IPS DF 6.9 (cell line): ENCODE measurements around the gene EFNA3.

Experiments
- DNase-seq: peaks from one replicate; pipeline ENCODE4 v3.0.0-alpha.2; 2013; ENCODE audit warnings: low read depth, low spot score
- H3K27ac ChIP-seq: one replicate; pipeline ENCODE4 v1.5.1; 2013; ENCODE audit warnings: low read length, control low read depth
- H3K27me3 ChIP-seq: 2 replicates; pipeline ENCODE4 v1.6.1; 2013; ENCODE audit warnings: mild to moderate bottlenecking, low read length; ENCODE audit not compliant: control insufficient read depth, insufficient read depth
- H3K36me3 ChIP-seq: 2 replicates; pipeline ENCODE4 v1.6.1; 2013; ENCODE audit warnings: low read length; ENCODE audit not compliant: control insufficient read depth, insufficient read depth
- H3K4me1 ChIP-seq: 2 replicates; pipeline ENCODE4 v1.6.1; 2013; ENCODE audit warnings: low read length; ENCODE audit not compliant: control insufficient read depth, insufficient read depth
- H3K4me3 ChIP-seq: 2 replicates; pipeline ENCODE4 v1.5.1; 2013; ENCODE audit warnings: mild to moderate bottlenecking, low read length
- H3K9me3 ChIP-seq: 2 replicates; pipeline ENCODE4 v1.6.1; 2013; ENCODE audit warnings: low read length, inconsistent platforms; ENCODE audit not compliant: control insufficient read depth, insufficient read depth
- WGBS: extraction: QIAGEN DNeasy Blood & Tissue Kit; methylation state at CpG from one replicate; pipeline ENCODE4 v1.1.7; 2013; ENCODE audit warnings: mixed read lengths, missing lambda C conversion rate; ENCODE audit not compliant: insufficient read length, insufficient coverage; 5-methylcytosine and 5-hydroxymethylcytosine counted together

The EFNA3 gene

GRCh38 chr1:155125511-155125945 is 46.9 kb downstream of the EFNA3 start:
- Histone ChIP-seq H3K36me3 (no peaks in the 10 kb centered on the region), H3K27me3 (peaks cover 28% of the 10 kb centered on the region), H3K4me3 (no peak overlapping the region), H3K9me3 (no peaks in the 10 kb centered on the region), H3K27ac (no peak overlapping the region), H3K4me1 (peaks cover 25% of the 10 kb centered on the region)
- no peak for DNase-seq
- WGBS: no CpG with 5 or more reads among the region's 11 CpGs

DNA sequence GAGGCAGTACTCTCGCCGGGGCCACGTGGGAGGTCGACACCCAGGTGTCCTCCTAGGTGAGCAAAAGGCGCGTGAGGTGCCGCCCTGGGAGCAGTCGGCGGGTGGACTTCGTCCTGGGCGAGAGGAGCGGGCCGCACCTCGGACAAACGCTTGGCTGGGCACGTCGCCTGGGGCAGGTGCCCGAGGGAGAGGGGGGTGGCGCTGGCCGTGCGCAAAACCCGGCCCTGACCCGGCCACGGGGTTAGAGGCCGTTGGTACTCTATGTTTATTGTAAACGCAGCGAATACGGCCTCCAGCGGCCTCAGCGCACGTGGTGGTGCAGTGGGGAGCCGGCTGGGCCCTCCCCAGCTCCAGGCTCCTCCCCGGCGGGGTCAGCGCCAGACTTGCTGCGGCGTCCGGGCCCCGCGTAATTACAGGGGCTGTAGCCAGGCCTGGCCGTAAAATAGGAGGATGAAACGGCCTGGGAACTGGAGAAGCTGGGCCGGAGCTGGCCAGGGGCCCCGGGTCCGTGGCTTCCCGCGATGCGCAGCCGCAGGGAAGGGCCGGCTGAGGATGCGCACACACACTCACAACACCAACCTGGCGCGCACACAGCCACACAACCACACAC is 47.4 kb downstream of the EFNA3 start:
- H3K4me1 ChIP-seq: peaks cover 25% of the 10 kb centered on the region
- no peak overlapping the region for H3K27ac ChIP-seq
- no peak for DNase-seq
- H3K27me3 ChIP-seq: peaks cover 28% of the 10 kb centered on the region
- no CpG with 5 or more reads among the region's 53 CpGs for WGBS
- H3K4me3 ChIP-seq: peak overlapping the region; percentile 46; the same call in 1 of the 2 replicates
- no peaks in the 10 kb centered on the region for H3K9me3 ChIP-seq
- no peaks in the 10 kb centered on the region for H3K36me3 ChIP-seq

DNA sequence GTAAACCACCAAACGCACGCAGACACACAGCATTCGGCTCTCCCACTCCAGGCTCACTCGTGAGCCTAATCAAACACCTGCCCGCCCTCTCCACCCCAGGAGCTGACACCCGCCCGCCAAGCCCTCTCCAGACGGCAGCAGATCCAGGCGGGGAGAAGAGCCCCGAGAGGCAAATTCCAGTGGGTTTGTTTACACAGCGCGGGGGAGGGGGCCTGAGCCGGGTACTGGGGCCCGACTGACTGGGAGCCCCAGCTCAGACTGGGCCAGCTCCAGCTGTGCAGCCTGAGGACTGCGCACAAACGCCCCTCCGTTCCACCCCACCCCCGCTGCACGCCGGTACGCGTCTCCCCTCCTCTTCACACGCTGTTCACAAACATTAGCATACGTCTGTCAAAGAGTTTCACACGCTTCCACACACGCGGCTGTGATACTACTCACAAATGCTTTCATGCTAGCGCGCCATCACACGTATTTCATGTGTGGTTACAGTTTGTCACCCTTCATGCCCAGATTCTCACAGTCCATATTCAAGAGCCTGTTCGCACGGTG is 48.0 kb downstream of the EFNA3 start:
- no peak for DNase-seq
- H3K27me3 ChIP-seq: peaks cover 28% of the 10 kb centered on the region

GRCh38 chr1:155127105-155127966 is 48.7 kb downstream of the EFNA3 start, which contains the start of gene EFNA1:
EFNA1 (plus strand) TSS chr1:155127876; CDS start chr1:155127978, 102 bp downstream.
- H3K27ac ChIP-seq: no peak within 1 kb of the TSS
- H3K4me1 ChIP-seq: peaks cover 25% of the 10 kb centered on the region
- H3K4me3 ChIP-seq: peak within 1 kb of the TSS; percentile 46; the same call in 1 of the 2 replicates
- no CpG with 5 or more reads among the region's 76 CpGs for WGBS
- peaks cover 28% of the 10 kb centered on the region for H3K27me3 ChIP-seq
- DNase-seq: no peak
- no peaks in the 10 kb centered on the region for H3K9me3 ChIP-seq
- no peaks in the 10 kb centered on the region for H3K36me3 ChIP-seq

More for the DNA sequence above, 48.0 kb downstream of the EFNA3 start:
- no peaks in the 10 kb centered on the region for H3K9me3 ChIP-seq
- peak overlapping the region; percentile 46; the same call in 1 of the 2 replicates for H3K4me3 ChIP-seq
- WGBS: no CpG with 5 or more reads among the region's 32 CpGs
- H3K36me3 ChIP-seq: no peaks in the 10 kb centered on the region
- H3K27ac ChIP-seq: no peak overlapping the region
- H3K4me1 ChIP-seq: peaks cover 25% of the 10 kb centered on the region

GRCh38 chr1:155127967-155128754 is 49.5 kb downstream of the EFNA3 start:
- Histone ChIP-seq H3K27me3 (peaks cover 28% of the 10 kb centered on the region), H3K4me3 (peak overlapping the region; percentile 46; the same call in 1 of the 2 replicates), H3K9me3 (no peaks in the 10 kb centered on the region), H3K36me3 (no peaks in the 10 kb centered on the region), H3K27ac (no peak overlapping the region), H3K4me1 (peaks cover 25% of the 10 kb centered on the region)
- no CpG with 5 or more reads among the region's 17 CpGs for WGBS
- DNase-seq: no peak

GRCh38 chr1:155128755-155129473 is 50.3 kb downstream of the EFNA3 start:
- H3K27ac ChIP-seq: no peak overlapping the region
- H3K4me3 ChIP-seq: no peak overlapping the region; the same call in 1 of the 2 replicates
- peaks cover 28% of the 10 kb centered on the region for H3K27me3 ChIP-seq
- H3K36me3 ChIP-seq: no peaks in the 10 kb centered on the region
- WGBS: no CpG with 5 or more reads among the region's 14 CpGs
- H3K4me1 ChIP-seq: peaks cover 25% of the 10 kb centered on the region
- no peak for DNase-seq
- H3K9me3 ChIP-seq: no peaks in the 10 kb centered on the region

- DNase-seq: no peak
- no peak overlapping the region for H3K27ac ChIP-seq
- no peaks in the 10 kb centered on the region for H3K36me3 ChIP-seq
- no peaks in the 10 kb centered on the region for H3K9me3 ChIP-seq
- H3K4me3 ChIP-seq: no peak overlapping the region; the same call in 1 of the 2 replicates
- peaks cover 24% of the 10 kb centered on the region for H3K27me3 ChIP-seq
- H3K4me1 ChIP-seq: peaks cover 21% of the 10 kb centered on the region
- WGBS: no CpG with 5 or more reads among the region's 6 CpGs
These were observed 51.8 kb downstream of the EFNA3 start for GRCh38 chr1:155130272-155131006.

GRCh38 chr1:155131285-155131684 is 52.6 kb downstream of the EFNA3 start:
- H3K9me3 ChIP-seq: no peaks in the 10 kb centered on the region
- no peaks in the 10 kb centered on the region for H3K36me3 ChIP-seq
- peaks cover 17% of the 10 kb centered on the region for H3K4me1 ChIP-seq
- peaks cover 16% of the 10 kb centered on the region for H3K27me3 ChIP-seq
- no CpG with 5 or more reads among the region's 8 CpGs for WGBS
- DNase-seq: no peak
- H3K27ac ChIP-seq: no peak overlapping the region
- H3K4me3 ChIP-seq: no peak overlapping the region

DNA sequence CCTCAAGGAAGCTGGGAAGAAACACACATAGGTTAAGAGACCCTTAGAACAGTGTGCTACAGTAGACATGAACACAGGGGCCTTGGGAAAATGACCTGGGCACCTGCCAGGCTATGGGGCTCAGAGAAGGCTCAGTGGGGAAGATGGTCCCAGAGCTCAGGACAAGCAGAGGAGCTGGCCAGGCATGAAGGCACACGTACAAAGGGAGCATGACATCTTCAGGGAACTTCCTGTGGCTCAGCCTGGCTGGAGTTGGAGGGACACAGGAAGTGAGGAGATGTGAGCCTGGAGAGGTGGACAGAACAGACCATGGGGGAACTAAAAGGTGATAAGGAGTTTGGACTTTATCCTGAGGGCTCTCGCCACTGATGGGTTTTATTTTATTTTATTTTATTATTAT is 53.2 kb downstream of the EFNA3 start:
- Histone ChIP-seq H3K27me3 (peaks cover 10% of the 10 kb centered on the region), H3K36me3 (no peaks in the 10 kb centered on the region), H3K4me1 (peaks cover 14% of the 10 kb centered on the region), H3K27ac (no peak overlapping the region), H3K4me3 (no peak overlapping the region), H3K9me3 (no peaks in the 10 kb centered on the region)
- WGBS: no CpG with 5 or more reads among the region's 2 CpGs
- DNase-seq: no peak
